ENCODE measurements around the gene NKRF. TPM values are rescaled to one million over a fixed set of nuclear protein-coding genes. Genes with fewer than 3 reads are reported as not detected.

The NKRF gene
- total and polyA plus RNA-seq, 2 of the 8 experiments (the other 6 are each of a cell fraction or from before 2014, with no cell fraction given) = 3.8 to 11.4 TPM

DNA sequence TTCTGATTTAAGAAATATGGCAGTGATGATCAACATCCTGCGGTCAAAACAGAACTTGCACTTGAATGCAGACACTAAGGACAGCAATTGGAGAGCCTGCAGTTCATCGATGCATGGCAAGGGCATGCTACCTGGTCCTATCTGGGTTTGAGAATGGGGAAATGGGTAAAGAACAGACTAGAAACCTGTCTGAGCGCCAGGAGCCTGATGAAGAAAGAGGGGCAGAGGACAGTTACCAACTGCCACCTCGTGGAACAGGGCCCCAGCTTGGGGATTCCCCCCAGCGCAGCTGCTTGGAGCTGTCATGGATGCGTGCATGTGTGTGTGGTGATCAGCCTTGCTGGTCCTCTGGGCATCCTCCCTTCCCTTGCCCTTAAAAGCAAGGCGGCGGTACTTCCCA lies 30.2 kb upstream of the NKRF start:
- TF ChIP-seq SIX5 (IDR thresholded peaks at IDR 0.05; ENCODE audit: low read depth, low read length) (no peak), TBP (IDR thresholded peaks at IDR 0.05; ENCODE audit: low read depth, low read length) (no peak), BRCA1 (IDR thresholded peaks at IDR 0.05; ENCODE audit: low read depth, low read length) (no peak), BCL11A (IDR thresholded peaks at IDR 0.05; ENCODE audit: low read depth in 2 of 2, low read length in 2 of 2) (no peak), SP4 (IDR thresholded peaks at IDR 0.05; ENCODE audit: low read length) (no peak)
- TF ChIP-seq, protein P1, sequence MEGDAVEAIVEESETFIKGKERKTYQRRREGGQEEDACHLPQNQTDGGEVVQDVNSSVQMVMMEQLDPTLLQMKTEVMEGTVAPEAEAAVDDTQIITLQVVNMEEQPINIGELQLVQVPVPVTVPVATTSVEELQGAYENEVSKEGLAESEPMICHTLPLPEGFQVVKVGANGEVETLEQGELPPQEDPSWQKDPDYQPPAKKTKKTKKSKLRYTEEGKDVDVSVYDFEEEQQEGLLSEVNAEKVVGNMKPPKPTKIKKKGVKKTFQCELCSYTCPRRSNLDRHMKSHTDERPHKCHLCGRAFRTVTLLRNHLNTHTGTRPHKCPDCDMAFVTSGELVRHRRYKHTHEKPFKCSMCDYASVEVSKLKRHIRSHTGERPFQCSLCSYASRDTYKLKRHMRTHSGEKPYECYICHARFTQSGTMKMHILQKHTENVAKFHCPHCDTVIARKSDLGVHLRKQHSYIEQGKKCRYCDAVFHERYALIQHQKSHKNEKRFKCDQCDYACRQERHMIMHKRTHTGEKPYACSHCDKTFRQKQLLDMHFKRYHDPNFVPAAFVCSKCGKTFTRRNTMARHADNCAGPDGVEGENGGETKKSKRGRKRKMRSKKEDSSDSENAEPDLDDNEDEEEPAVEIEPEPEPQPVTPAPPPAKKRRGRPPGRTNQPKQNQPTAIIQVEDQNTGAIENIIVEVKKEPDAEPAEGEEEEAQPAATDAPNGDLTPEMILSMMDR (IDR thresholded peaks at IDR 0.05; ENCODE audit: control extremely low read depth in 1 of 3, insufficient read depth in 1 of 3, low read depth in 1 of 3, low read length in 3 of 3) = no peak
- Histone ChIP-seq H3K14ac (ENCODE audit: insufficient read length) (no peak overlapping the region), H3K4me1 (replicated peaks in 1 of 4; ENCODE audit: control insufficient read depth in 3 of 4, insufficient read depth in 4 of 4, low read length in 3 of 4) (peaks cover 0 to 4% (median 2%) of the 10 kb centered on the region in 4 experiments; a peak in 3 of 7 replicates), H3K27ac (ENCODE audit: low read depth, low read length) (no peak overlapping the region), H3K56ac (replicated peaks; ENCODE audit: insufficient read length, low read depth, low read length) (no peak overlapping the region), H3K4me3 (ENCODE audit: extremely low read depth in 1 of 4, insufficient read depth in 2 of 4, low read depth in 3 of 4, low read length in 4 of 4) (no peak overlapping the region), H3K4ac (replicated peaks; ENCODE audit: insufficient read length, low read depth, low read length) (no peak overlapping the region), H4K20me1 (replicated peaks in 1 of 2; ENCODE audit: control insufficient read depth in 1 of 2, insufficient read depth in 2 of 2, low read length in 2 of 2) (no peaks in the 10 kb centered on the region), H3K23ac (ENCODE audit: insufficient read length) (no peak overlapping the region), H3K27me3 (replicated peaks in 1 of 4; ENCODE audit: control insufficient read depth in 3 of 4, extremely low read depth in 1 of 4, insufficient read depth in 3 of 4, low read length in 3 of 4) (no peaks in the 10 kb centered on the region), H2BK15ac (ENCODE audit: low read length) (no peak overlapping the region), H4K8ac (ENCODE audit: extremely low read depth, insufficient read depth, low read length) (no peak overlapping the region), H4K91ac (replicated peaks; ENCODE audit: insufficient read length, low read length) (no peak overlapping the region), H3K9me3 (ENCODE audit: insufficient read depth in 2 of 2, low read depth in 1 of 2, low read length in 1 of 2) (no peaks in the 10 kb centered on the region), H2BK20ac (ENCODE audit: low read length) (no peak overlapping the region), H2BK12ac (ENCODE audit: low read depth, low read length) (no peak overlapping the region), H4K5ac (ENCODE audit: insufficient read length, low read depth, low read length) (no peak overlapping the region), H3K79me1 (ENCODE audit: low read depth, low read length) (no peaks in the 10 kb centered on the region), H3K36me3 (ENCODE audit: control insufficient read depth in 2 of 4, insufficient read depth in 4 of 4, low read length in 3 of 4) (peaks cover 0 to 3% (median 0%) of the 10 kb centered on the region in 4 experiments; a peak in 3 of 8 replicates), H2BK5ac (ENCODE audit: low read depth, low read length) (no peak overlapping the region), H3K9ac (replicated peaks in 1 of 4; ENCODE audit: extremely low read depth in 1 of 4, low read depth in 3 of 4, low read length in 3 of 4) (no peak overlapping the region), H3K79me2 (ENCODE audit: control insufficient read depth in 1 of 2, insufficient read depth in 2 of 2, low read length in 2 of 2) (no peaks in the 10 kb centered on the region), H2BK120ac (replicated peaks; ENCODE audit: low read depth, low read length) (no peak overlapping the region), H3K23me2 (ENCODE audit: low read depth, low read length) (peaks cover 2% of the 10 kb centered on the region; the same call in 1 of the 2 replicates), H2AK5ac (ENCODE audit: low read depth, low read length) (no peak overlapping the region), H2AFZ (ENCODE audit: low read length) (no peak overlapping the region), H3K18ac (ENCODE audit: extremely low read depth, low read length) (no peak overlapping the region), H3K4me2 (ENCODE audit: insufficient read depth in 1 of 2, low read depth in 2 of 2, low read length in 2 of 2) (no peak overlapping the region; a peak in 1 of 4 replicates)
- FAIRE-seq (no peak), DNase-seq (ENCODE audit: low read depth in 1 of 2, low spot score in 2 of 2) (no peak)
- WGBS, 2 experiments (ENCODE audit: extremely low coverage in 1 of 2, insufficient coverage in 1 of 2, insufficient read length in 1 of 2, insufficient replicate concordance in 2 of 2, low coverage in 1 of 2, low lambda C conversion rate in 2 of 2, missing lambda C conversion rate in 1 of 2) = 87% methylated on average over 6 of the region's 8 CpGs; no CpG with 5 or more reads in 1 of the 2 experiments
- POLR2A ChIA-PET (ENCODE audit: partially characterized antibody) = no interaction called here
- CTCF ChIA-PET (ENCODE audit: partially characterized antibody) = interaction anchor here (0.6 to 1.2 kb wide), 2 partner anchors 78 to 117 kb away, joined by 3 to 4 read pairs; no protein-coding TSS in a partner anchor

All from H1 (cell line).